ENCODE results near the gene POLR1D.

POLR1D gene, protein sequence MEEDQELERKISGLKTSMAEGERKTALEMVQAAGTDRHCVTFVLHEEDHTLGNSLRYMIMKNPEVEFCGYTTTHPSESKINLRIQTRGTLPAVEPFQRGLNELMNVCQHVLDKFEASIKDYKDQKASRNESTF

DNA sequence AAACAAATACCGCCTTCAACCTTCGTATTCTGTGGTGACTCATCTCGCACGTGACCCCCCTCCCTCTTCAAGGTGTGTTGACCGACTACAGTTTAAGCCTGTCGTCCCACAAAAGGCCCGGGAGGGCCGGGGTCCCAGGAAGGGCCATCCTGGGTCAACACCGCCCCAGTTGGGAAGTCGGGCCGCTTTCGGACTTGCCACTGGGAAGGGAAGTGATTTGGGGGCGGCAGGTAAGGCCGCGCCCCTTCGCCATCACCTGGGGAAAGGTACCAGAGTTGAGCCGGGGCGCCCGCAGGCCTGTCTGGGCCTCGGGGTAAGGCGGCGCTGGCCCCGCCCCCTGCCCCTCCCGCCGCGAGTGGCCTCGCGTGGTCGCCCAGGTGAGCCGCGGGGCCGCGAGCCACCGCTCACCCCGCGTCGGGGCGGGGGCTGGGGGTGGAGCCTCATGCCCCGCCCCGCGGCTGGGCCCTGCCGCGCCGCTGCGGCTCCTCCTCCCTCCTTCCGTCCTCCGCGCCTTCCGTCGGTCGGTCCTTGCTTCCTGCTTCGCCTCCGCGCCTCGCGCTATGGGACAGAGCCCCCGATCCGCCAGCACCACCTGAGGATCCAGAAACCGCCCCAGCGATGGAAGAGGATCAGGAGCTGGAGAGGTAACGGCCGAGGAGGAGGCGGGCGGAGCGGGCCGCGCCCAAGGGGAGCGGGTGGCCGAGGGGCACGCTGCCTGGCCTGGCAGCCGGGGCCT lies at the start of gene POLR1D:
TSS of gene POLR1D (plus strand) at position 527 of the 736 bp plus-strand sequence. CDS start at position 619, 92 bp downstream.
- DNase-seq = peak; percentile 88

DNA sequence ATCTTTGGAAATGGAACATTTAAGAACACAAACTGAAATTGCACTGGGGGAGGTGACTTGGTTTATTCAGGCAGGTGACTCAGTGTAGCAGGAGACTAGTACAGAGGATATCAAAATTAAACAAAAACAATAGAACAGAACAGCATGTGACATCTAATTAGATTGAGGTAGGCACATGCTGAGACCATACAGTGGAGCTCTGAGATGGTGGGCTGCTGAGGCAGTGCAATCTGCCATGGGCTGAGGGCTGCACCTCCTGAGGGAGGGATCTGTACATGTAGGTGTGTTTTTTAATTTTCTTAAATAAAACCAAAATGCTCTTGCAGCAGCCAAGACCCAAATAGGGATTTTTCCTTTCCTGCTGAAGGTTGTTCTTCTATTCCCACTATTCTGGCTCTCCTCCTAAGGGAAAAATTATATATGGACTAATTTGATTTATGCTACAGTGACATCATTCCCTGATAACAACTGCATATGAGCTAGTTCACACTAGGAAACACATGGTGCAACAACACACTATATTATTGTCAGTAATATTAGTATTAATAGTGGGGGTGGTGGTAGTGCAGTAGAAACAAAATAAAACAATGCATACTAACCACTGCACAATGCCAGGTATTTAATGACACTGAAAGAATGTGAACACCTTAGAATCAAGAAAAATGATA lies 49.3 kb upstream of the POLR1D start:
- no peak for DNase-seq

DNA sequence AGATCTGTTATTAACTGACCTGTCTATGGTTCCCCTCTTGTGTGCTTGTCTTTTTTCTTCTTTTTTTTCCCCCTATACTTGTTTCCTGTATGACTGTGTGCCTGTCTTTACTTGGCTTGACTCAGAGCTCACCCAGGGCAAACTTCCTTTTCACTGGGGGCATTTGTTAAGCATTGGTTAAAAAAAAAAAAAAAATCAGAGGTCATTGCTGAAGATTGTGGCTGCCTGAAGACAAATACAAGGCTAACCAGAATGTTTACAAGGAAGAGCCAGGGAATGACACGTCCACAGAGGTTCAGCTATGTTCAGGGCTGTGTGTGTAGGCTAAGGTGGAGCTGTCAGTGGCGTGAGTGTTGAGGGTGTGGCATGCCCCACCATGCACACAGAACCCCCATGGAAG lies 48.4 kb upstream of the POLR1D start:
- DNase-seq = no peak

DNA sequence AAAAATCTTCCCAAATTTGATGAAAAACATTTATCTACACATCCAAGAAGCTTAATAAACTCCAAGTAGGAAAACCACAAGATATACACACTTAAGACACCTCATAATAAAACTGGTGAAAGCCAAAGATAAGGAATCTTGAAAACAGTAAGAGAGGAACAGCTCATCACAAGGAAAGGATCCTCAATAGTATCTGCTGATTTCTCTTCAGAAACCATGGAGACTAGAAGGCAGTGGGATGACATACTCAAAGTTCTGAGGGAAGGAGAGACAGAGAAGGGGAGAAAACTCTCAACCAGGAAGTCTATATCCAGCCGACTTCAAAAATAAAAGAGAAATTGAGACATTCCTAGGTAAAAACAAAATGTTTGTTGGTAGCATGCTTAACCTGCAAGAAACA lies 47.0 kb upstream of the POLR1D start:
- DNase-seq = no peak

DNA sequence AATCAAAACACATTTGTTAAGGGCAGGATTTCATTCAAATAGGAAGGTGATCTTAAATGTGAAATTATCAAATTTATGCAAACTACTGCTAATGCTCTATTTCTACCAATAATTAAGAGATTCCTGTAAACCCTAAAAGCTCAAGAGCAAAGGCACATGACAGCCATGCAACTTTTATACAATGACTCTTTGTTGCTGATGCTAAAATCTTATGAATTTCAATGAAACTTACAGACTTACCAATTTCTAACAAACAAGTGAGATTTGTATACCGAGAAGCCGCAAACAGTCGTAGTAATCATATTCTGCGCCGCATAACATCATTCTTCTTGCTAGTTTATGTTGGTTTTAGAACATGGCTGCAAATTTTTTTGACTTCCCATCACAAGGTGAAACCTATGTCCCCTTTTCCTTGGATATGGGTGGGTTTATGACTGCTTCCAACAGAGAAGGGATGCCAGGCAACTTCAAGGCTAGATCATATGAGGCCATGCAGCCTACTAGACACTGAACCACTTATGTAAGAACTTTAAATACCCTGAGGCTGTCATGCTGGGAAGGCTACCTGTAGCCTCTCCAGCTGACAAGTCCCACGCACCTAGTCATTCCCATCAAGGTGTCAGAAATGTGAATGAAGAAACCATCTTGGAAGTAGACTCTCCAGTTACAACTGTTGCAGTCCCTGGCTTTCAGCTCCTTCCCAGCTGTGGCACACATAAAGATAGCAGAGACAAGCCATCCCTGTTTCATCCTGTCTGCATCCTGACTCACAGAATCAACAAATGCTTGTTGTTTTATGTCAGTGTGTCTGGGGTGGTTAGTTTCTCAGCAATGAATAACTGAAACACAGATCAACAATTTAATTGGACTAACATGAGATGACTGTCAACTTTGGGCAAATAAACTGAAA lies 43.3 kb upstream of the POLR1D start:
- DNase-seq = no peak

DNA sequence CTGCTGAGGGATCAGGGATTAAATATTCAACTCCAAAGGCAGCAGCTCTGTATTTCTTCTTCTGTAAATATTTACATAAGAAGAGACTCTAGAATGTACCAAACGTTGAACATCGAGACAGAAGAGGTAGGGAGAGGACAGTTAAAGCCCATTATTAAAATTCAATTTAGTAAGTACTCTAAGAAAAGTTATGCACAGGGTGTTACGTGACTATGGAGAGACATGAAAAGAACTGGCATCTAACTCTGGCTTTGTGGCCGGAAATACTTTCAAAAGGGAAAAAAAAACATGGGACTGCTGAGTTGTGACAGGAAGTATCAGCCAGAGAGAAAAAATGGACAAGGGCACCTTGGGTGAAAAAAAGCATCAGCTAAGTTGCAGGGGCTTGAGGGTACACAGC lies 38.0 kb upstream of the POLR1D start:
- DNase-seq = no peak

DNA sequence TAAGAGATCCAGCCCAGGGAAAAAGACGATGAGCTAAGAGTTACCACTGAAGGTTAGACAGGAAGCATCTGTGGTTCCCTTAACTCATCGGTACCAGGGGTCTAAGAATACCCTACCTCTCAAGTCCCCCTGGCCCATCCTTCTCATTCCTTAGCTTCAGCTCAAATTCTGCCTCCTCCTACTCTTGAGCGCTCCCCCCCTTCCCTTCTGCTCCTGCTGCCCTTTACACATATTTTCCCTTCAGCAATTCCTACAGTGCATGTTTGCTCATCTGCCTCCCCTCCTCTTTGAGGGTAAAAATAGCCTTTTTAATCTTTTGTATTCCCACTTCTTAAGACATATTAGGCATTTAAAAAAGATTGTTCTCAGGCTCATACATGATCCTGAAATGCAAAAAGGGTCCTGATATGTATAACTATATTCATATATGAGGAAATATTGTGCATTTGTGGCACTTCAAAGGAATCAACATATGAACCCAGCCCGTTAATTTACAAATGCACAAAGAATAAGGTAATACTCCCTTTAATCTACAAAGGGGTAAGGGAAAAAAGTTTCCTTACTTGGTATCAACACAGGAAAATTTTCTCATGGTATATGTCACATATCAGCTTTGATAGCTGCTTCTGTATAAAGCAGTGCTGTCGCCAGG lies 34.5 kb upstream of the POLR1D start:
- no peak for DNase-seq

DNA sequence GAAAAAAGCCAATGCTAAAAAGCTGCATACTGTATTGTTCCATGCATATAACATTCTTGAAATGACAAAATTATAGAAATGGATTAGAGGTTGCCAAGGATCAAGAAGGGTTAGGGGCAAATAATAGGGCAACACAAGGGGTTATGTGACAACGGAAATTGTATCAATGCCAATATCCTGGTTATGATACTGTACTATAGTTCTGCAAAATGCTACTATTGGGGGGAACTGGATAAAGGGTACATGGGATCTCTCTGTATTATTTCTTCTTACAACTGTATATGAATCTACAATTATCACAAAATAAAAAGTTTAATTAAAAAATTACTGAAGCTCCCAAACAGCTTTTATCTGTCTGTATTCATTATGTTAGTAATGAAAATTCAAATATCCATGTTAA lies 33.3 kb upstream of the POLR1D start:
- no peak for DNase-seq

DNA sequence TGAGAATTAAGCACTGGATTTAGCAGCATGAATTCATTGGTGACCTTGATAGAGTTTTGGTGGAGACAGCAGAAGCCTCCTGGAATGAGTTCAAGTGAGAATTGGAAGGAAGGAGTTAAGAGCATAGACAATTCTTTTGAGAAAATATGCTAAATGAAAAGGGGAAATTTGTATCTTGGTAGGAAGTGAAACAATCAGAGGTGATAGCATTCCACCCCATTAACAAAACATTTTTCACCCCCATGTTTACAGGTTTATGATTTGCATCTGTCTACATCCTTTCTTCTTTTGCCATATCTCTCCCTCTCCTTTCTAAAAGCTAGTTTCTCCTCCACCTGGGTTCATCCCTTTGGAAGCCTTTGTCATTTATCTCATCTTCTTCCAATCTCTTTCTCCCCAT lies 28.8 kb upstream of the POLR1D start:
- DNase-seq = no peak

DNA sequence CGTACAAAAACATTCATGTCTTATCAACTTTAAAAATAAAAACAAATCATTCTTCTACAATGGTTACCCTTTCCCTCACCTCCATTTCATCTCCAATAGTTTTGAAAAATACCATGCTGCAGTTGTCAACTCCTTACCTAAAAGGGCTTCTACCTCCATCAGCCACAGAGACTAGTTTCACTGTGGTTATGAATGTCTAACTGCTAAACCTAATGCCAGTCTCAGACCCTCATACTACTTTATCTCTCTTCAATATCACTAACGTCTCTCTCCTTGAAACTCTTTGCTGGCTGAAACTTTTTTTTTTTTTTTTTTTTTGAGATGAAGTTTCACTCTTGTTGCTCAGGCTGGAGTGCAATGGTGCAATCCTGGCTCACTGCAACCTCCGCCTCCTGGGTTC lies 28.4 kb upstream of the POLR1D start:
- DNase-seq = no peak

DNA sequence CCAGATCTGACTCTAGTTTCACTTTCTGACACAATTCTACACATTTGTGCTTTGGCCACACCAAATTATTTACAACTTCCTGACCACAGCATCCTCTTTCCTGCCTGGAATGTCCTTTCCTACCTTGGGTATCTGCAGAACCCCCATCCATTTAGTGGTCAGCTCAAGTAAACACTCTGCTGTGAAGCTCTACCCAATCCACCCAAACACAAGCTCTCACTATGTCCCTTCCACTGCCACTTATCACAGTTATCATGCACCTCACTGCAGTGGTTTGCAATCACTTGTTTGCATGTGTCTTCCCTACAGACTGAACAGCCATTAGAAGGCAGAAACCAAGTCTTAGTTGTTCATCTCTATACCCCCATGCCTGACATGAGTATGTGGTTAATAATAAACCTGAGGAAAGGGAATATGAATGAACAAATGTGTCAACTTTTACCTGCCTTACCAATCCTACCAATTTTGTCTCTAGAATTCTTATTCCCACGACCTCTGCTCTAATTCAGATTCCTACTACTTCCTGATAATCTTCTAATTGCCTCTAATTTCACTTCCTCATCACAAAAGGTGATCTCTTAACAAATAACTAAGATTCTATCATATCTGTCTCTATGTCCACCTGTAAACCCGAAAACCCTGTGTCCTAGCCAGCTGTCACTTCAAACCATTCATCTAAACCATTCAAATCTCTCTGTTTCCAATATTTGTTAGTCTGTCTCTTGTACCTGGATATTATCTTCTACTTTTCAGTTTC lies 26.5 kb upstream of the POLR1D start:
- DNase-seq = no peak

DNA sequence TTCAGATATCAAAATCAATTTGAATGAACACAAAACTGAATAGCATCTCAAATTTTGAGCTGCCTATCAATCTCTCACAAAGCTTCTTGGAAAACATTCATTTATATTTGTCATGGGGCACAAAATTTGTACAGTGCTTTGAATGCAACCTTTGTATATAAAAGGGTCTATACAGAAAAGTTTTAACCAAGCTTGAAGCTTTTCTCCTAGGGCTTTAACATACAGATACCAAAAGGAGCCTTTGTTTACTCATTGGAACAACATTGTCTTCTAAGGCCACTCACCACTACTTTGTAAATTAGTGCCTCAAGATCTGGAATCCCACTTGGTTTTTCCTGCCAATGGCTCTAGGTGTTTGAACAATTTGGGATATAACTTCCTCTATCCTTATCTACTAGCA lies 22.6 kb upstream of the POLR1D start:
- DNase-seq = no peak

DNA sequence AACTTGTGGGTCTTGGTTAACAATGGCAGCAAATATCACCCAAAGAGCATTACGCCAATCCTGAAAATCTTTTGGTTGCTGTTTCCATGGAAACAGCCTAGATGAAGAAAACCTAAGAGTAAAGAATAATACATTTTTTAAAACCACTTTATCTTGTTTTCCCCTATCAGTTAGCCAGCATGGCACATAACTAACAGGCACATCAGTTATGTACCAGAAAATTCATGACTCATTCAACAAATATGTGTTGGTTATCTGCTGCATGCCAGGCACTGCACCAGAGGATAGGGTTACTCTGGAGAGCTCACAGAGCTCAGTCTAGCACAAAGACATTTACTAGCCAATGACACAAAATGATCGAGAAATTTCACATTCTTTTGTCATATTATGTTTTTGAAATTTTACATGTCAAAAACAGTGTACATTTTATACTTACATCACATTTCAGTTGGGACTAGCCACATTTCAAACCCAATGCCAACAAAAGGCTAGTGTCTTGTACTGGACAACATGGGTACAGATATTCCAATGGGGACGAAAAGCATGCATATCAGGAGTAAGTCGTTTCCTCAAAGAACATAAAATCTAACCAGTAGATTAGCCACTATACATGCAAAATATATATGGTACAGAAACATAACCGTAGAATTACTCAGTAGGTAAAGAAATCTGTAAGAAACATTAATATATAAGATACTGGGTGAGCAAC lies 21.7 kb upstream of the POLR1D start:
- no peak for DNase-seq

DNA sequence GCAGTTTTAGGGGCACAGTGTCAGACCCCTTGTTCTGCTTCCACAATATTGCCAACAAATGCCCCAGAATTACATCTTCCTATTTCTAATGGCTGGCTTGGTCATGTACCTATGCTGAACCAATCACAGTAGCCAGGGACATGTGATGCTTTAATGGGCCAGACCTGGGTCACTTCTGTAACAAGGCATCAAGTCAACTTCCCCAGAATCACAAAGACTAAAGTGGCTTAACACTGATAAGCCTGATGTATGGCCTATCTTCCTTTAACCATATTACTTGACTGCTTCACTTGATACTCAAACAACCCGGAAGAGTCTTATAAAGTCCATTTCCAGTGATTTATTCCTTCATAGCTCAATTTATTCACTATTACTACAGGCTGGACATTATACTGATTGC lies 21.0 kb upstream of the POLR1D start:
- no peak for DNase-seq

DNA sequence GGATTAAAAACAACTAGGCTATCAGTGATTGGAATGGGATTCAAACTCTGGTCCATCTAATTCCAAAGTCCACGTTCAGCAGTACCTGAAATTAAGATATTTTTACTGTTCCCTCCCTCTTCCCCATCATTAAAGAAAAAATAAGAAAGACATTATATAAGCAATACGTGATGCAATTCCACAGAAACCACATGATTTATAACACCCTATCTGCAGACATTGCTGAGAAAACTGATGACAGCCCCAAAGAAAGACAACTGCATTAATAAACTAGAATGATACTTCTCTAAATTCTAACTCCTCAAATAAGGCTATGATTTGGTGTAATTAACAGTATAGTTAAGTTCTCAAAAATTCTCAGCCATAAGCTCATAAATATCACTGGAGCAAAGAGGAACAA lies 20.5 kb upstream of the POLR1D start:
- DNase-seq = no peak

DNA sequence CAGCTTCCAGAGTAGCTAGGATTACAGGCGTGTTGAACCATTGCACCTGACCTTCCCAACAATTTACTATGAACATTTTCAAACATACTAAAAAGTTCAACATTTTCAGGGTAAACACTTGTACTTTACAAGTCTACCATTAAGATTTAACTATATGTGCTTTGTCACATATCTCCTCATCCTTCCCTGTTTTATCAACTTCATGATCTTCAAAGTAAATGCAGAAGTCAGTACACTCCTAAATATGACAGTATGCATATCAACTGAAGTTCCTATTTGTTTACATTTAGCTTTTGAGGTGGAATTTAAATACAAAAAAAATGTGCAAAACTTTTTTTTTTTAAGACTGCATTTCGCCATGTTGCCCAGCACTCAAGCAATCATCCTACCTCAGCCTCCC lies 19.9 kb upstream of the POLR1D start:
- no peak for DNase-seq

DNA sequence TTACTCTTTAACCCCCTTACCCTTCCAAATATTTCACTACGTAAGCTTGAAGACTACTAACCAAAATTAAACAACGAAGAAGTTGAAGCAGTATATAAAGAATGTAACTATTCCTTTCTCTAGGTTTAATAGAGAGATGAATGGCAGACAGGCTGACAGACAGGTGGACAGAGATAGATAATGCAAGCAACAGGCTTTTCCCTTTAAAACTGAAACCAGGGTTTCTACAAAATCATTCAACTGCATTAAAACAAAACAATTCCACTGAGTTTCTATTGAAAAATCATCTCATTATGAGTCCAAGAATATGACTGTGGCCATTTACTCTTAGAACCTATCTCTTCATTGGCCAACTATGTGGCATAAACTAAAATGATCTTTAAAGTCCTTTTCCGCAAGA lies 16.6 kb upstream of the POLR1D start:
- no peak for DNase-seq

DNA sequence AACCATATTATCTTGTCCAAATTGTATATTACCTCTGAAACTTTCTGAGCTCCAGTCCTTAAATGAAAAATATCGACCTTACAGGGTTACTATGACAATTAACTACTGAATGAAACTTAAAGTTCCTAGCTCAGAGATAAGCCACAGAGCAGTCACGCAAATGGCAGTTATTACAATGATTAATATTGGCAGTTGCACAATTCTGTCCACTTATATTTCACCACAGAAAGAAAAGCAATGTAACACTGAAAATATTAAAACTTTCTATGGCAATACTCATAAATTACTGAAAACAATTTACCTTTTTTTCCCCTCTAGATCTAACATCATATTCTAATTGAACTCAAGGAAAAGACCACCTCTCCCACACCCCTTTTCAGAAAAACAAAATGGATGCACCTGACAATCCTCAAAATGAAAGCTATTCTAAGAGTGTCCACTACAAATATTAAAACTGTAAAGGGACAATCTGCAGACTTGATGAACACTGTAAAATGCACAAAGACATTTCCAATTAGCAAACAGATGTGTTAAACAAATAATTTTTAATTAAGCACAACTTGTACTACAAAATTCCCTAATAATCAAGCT lies 16.0 kb upstream of the POLR1D start:
- no peak for DNase-seq

DNA sequence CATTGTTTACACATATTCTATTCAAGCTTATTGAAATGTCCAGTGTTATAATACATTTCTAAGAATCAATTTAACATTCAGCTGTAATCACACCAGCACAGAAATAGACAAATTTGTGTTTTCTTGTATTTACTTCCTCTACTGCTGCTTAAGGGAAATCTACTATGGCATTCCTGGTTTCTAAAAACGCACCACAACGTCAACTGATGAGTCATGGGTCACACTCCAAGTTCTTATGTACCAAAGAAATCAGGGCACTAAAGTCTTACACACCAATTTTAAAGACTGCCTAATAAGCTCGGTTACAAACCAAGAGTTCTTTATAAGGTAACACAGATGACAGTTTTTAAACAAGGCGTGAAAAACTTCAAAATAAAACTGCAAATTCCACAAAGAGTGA lies 14.6 kb upstream of the POLR1D start:
- DNase-seq = no peak

DNA sequence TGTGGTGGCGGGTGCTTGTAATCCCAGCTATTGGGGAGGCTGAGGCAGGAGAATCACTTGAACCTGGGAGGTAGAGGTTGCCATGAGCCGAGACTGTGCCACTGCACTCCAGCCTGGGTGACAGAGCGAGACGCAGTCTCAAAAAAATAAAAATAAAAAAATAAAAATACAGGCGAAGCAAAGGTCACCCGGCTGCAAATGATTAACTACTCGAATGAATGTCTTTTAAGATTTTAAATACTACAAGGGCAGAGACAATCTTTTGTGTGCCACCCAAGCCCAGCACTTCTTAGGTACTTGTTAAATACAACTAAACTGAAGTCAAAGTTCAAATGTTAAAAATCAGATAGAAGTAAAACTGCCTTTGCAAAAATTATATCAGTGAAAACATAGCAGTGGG lies 8.1 kb upstream of the POLR1D start:
- DNase-seq = no peak

DNA sequence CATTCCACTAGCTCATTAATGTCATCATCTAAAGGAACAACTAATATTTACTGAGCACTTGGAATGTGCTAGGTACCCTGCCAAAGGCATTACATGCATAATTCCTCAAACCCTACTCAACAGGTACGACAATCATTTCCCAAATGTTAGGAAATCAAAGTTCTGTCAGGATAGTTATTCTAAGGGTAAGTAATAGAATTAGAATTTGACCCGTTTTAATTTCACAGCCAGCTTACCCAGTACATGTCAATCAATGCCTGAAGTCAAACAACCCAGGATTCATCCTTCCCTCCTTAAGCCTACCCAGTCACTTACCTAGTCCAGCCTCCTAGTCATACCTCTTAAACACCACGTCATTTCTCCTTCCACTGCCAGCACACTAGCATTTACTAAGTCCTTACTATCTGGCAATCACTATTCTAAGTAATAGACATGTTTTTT lies 3.8 kb upstream of the POLR1D start:
- no peak for DNase-seq

Measured in activated CD8-positive, alpha-beta memory T cell treated with anti-CD3 and anti-CD28 coated beads, Interleukin-2, amount 50 U/mL, for 48 hours (primary cell).